ENCODE measurements around the gene CCL2.

The CCL2 gene

GRCh38 chr17:34299027-34299426 is 43.9 kb downstream of the CCL2 start:
- TF ChIP-seq, protein P1, sequence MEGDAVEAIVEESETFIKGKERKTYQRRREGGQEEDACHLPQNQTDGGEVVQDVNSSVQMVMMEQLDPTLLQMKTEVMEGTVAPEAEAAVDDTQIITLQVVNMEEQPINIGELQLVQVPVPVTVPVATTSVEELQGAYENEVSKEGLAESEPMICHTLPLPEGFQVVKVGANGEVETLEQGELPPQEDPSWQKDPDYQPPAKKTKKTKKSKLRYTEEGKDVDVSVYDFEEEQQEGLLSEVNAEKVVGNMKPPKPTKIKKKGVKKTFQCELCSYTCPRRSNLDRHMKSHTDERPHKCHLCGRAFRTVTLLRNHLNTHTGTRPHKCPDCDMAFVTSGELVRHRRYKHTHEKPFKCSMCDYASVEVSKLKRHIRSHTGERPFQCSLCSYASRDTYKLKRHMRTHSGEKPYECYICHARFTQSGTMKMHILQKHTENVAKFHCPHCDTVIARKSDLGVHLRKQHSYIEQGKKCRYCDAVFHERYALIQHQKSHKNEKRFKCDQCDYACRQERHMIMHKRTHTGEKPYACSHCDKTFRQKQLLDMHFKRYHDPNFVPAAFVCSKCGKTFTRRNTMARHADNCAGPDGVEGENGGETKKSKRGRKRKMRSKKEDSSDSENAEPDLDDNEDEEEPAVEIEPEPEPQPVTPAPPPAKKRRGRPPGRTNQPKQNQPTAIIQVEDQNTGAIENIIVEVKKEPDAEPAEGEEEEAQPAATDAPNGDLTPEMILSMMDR (IDR thresholded peaks at IDR 0.05): no peak
- Histone ChIP-seq H3K9me3 (no peaks in the 10 kb centered on the region), H3K27me3 (no peaks in the 10 kb centered on the region), H3K4me3 (ENCODE audit: low read depth in 1 of 2, low read length in 1 of 2) (no peak overlapping the region), H3K36me3 (no peaks in the 10 kb centered on the region), H3K4me1 (ENCODE audit: control insufficient read depth in 1 of 2, insufficient read depth in 1 of 2, low read depth in 1 of 2, low read length in 1 of 2) (no peaks in the 10 kb centered on the region), H3K27ac (no peak overlapping the region)

DNA sequence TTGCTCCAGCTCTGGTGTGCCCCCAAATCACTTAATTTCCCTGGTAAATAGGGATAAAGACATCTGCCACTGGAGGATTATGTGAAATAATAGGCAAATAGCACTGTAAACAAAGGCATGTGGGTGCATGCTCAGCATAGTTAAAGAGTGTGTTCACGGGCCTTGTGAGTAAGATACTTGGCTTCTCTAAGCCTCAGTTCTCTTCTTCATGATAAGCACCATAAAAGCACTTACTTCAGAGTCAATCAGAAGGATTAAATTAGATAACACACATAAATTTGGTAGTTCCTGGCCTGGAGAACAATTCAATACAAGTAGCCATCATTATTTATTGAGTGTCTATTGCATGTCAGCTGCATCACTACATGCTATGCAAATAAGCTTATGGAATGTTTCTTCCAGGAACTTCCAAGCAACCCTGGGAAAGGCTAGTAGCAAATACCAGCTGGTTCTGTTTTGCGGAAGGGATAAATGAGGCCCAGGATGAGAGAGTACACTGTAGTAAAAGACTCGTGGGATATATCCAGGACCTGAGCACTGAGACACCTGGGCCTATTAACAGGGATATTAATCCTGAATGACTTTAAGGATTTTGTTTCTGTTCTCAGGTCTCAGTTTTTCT is 45.0 kb downstream of the CCL2 start:
- Histone ChIP-seq H3K4me3 (ENCODE audit: low read depth in 1 of 2, low read length in 1 of 2) (no peak overlapping the region), H3K36me3 (no peaks in the 10 kb centered on the region), H3K27me3 (no peaks in the 10 kb centered on the region), H3K4me1 (ENCODE audit: control insufficient read depth in 1 of 2, insufficient read depth in 1 of 2, low read depth in 1 of 2, low read length in 1 of 2) (no peaks in the 10 kb centered on the region), H3K9me3 (no peaks in the 10 kb centered on the region), H3K27ac (no peak overlapping the region)
- TF ChIP-seq, protein P1 (IDR thresholded peaks at IDR 0.05): no peak

- H3K27me3 ChIP-seq: no peaks in the 10 kb centered on the region
- H3K27ac ChIP-seq: no peak overlapping the region
- H3K9me3 ChIP-seq: no peaks in the 10 kb centered on the region
- H3K4me3 ChIP-seq (ENCODE audit: low read depth in 1 of 2, low read length in 1 of 2): no peak overlapping the region
- TF ChIP-seq, protein P1 (IDR thresholded peaks at IDR 0.05): no peak
- no peaks in the 10 kb centered on the region for H3K4me1 ChIP-seq (ENCODE audit: control insufficient read depth in 1 of 2, insufficient read depth in 1 of 2, low read depth in 1 of 2, low read length in 1 of 2)
- H3K36me3 ChIP-seq: no peaks in the 10 kb centered on the region
Observed at GRCh38 chr17:34300652-34301370, 45.7 kb downstream of the CCL2 start.

DNA sequence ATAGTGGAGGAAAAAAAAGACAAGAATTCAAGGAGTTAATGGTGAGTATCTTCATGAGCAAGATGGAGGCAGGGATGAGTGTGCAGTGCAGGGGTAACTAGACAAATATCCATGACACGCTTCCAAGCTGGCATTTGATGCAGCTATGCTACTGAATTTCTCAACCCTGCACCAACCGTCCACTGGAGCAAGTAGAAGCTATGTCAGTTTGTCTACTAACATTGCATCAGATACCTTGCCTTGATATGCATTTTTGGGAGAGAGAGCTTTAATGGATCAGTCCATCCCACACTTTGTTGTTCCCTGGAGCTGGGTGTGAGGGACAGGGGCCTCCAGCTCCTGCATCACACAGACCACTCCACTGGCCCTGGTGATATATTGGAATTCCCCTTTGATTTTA is 46.9 kb downstream of the CCL2 start:
- TF ChIP-seq, protein P1 (IDR thresholded peaks at IDR 0.05): no peak
- peaks cover under 1 to 2% of the 10 kb centered on the region in 2 experiments for H3K4me1 ChIP-seq (ENCODE audit: control insufficient read depth in 1 of 2, insufficient read depth in 1 of 2, low read depth in 1 of 2, low read length in 1 of 2)
- no peaks in the 10 kb centered on the region for H3K9me3 ChIP-seq
- H3K27ac ChIP-seq: no peak overlapping the region
- no peaks in the 10 kb centered on the region for H3K27me3 ChIP-seq
- H3K36me3 ChIP-seq: no peaks in the 10 kb centered on the region
- no peak overlapping the region for H3K4me3 ChIP-seq (ENCODE audit: low read depth in 1 of 2, low read length in 1 of 2)

DNA sequence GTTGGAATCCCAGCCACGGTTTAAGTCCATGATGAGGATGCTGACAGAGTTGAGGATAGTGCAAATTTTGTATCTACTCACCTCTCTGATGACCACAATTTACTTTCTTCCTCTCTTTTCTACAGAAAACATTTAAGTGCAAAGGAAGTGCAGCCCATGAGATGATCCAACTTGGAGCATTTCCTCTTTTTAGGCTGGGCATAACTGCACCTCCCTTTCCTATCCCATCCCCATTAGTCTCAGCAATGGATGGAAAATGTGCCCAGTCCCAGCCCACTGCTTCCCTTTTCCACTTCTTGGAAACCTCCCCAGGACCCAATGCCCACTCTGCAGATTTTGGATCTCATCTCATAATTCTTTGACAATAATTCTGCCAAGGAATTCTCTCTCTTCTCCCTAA is 47.6 kb downstream of the CCL2 start:
- TF ChIP-seq, protein P1 (IDR thresholded peaks at IDR 0.05): no peak

More for the DNA sequence above, 47.6 kb downstream of the CCL2 start:
- no peaks in the 10 kb centered on the region for H3K9me3 ChIP-seq
- no peaks in the 10 kb centered on the region for H3K27me3 ChIP-seq
- H3K27ac ChIP-seq: no peak overlapping the region
- H3K4me3 ChIP-seq (ENCODE audit: low read depth in 1 of 2, low read length in 1 of 2): no peak overlapping the region
- no peaks in the 10 kb centered on the region for H3K36me3 ChIP-seq
- H3K4me1 ChIP-seq (ENCODE audit: control insufficient read depth in 1 of 2, insufficient read depth in 1 of 2, low read depth in 1 of 2, low read length in 1 of 2): peaks cover 5 to 7% of the 10 kb centered on the region in 2 experiments

Data from neutrophil (primary cell).